ENCODE results near the gene URI1. TPM values are rescaled to one million over a fixed set of nuclear protein-coding genes. Genes with fewer than 3 reads are reported as not detected.
"Not testable (repeated sequence)": the region's sequence is repeated elsewhere in the genome, so short reads cannot be mapped to it uniquely, and the experiment has no call there.

URI1 gene
- total and polyA plus RNA-seq, 4 donors: 21.5 to 60.8 (median 32.5) TPM

- Histone ChIP-seq H3K36me3 (ENCODE audit: control insufficient read depth in 4 of 4, insufficient read depth in 4 of 4, low read length in 4 of 4) (no peaks in the 10 kb centered on the region), H3K4me3 (no peak overlapping the region), H3K4me1 (ENCODE audit: control insufficient read depth in 5 of 5, insufficient read depth in 5 of 5, low read length in 5 of 5) (peaks cover 0 to 28% (median 16%) of the 10 kb centered on the region in 5 donors), H3K9ac (ENCODE audit: insufficient read depth in 1 of 2, low read length in 2 of 2) (peak overlapping the region in 1 of 2 donors; percentile 50), H3K27ac (ENCODE audit: low read depth in 1 of 2, low read length in 1 of 2) (no peak overlapping the region), H3K9me3 (ENCODE audit: control insufficient read depth in 4 of 4, insufficient read depth in 3 of 4, low read length in 3 of 4) (no peaks in the 10 kb centered on the region), H3K27me3 (ENCODE audit: control insufficient read depth in 3 of 3, insufficient read depth in 3 of 3, low read length in 2 of 3) (peaks cover 0 to 2% (median 0%) of the 10 kb centered on the region in 3 donors)
- TF ChIP-seq CTCF (IDR thresholded peaks at IDR 0.05; ENCODE audit: control extremely low read depth, extremely low read depth): no peak
- ATAC-seq (ENCODE audit: insufficient read depth, low FRiP score) (no peak), DNase-seq (no peak)
- 81 to 89% methylated on average over 1 of the region's 1 CpG for WGBS, 2 donors
Observed at GRCh38 chr19:29945017-29945416, 3.0 kb downstream of the URI1 start.

- WGBS, 2 donors: 57 to 66% methylated on average over 4 of the region's 4 CpGs
- Histone ChIP-seq H3K9ac (ENCODE audit: insufficient read depth in 1 of 2, low read length in 2 of 2) (peak overlapping the region in 1 of 2 donors; percentile 50), H3K4me1 (ENCODE audit: control insufficient read depth in 5 of 5, insufficient read depth in 5 of 5, low read length in 5 of 5) (peaks cover 0 to 28% (median 16%) of the 10 kb centered on the region in 5 donors)
Observed at GRCh38 chr19:29945433-29945832, 3.4 kb downstream of the URI1 start.

GRCh38 chr19:29946645-29947044 lies 4.6 kb downstream of the URI1 start:
- no peak overlapping the region for H3K27ac ChIP-seq (ENCODE audit: low read depth in 1 of 2, low read length in 1 of 2)
- DNase-seq (no peak), ATAC-seq (ENCODE audit: insufficient read depth, low FRiP score) (no peak)
- TF ChIP-seq CTCF (IDR thresholded peaks at IDR 0.05; ENCODE audit: control extremely low read depth, extremely low read depth): no peak
- H3K9ac ChIP-seq (ENCODE audit: insufficient read depth in 1 of 2, low read length in 2 of 2): no peak overlapping the region
- peaks cover 0 to 26% (median 14%) of the 10 kb centered on the region in 5 donors for H3K4me1 ChIP-seq (ENCODE audit: control insufficient read depth in 5 of 5, insufficient read depth in 5 of 5, low read length in 5 of 5)
- no peak overlapping the region for H3K4me3 ChIP-seq
- no peaks in the 10 kb centered on the region for H3K27me3 ChIP-seq (ENCODE audit: control insufficient read depth in 3 of 3, insufficient read depth in 3 of 3, low read length in 2 of 3)
- H3K9me3 ChIP-seq (ENCODE audit: control insufficient read depth in 4 of 4, insufficient read depth in 3 of 4, low read length in 3 of 4): no peaks in the 10 kb centered on the region
- H3K36me3 ChIP-seq (ENCODE audit: control insufficient read depth in 4 of 4, insufficient read depth in 4 of 4, low read length in 4 of 4): no peaks in the 10 kb centered on the region
- whole genome bisulfite sequencing, 2 donors: 78 to 90% methylated on average over 2 of the region's 2 CpGs

More at GRCh38 chr19:29945433-29945832, 3.4 kb downstream of the URI1 start:
- no peak for DNase-seq
- H3K36me3 ChIP-seq (ENCODE audit: control insufficient read depth in 4 of 4, insufficient read depth in 4 of 4, low read length in 4 of 4): no peaks in the 10 kb centered on the region
- H3K4me3 ChIP-seq: no peak overlapping the region
- TF ChIP-seq CTCF (IDR thresholded peaks at IDR 0.05; ENCODE audit: control extremely low read depth, extremely low read depth): no peak
- no peak overlapping the region for H3K27ac ChIP-seq (ENCODE audit: low read depth in 1 of 2, low read length in 1 of 2)
- no peak for ATAC-seq (ENCODE audit: insufficient read depth, low FRiP score)
- H3K9me3 ChIP-seq (ENCODE audit: control insufficient read depth in 4 of 4, insufficient read depth in 3 of 4, low read length in 3 of 4): no peaks in the 10 kb centered on the region
- H3K27me3 ChIP-seq (ENCODE audit: control insufficient read depth in 3 of 3, insufficient read depth in 3 of 3, low read length in 2 of 3): peaks cover 0 to 2% (median 0%) of the 10 kb centered on the region in 3 donors

DNA sequence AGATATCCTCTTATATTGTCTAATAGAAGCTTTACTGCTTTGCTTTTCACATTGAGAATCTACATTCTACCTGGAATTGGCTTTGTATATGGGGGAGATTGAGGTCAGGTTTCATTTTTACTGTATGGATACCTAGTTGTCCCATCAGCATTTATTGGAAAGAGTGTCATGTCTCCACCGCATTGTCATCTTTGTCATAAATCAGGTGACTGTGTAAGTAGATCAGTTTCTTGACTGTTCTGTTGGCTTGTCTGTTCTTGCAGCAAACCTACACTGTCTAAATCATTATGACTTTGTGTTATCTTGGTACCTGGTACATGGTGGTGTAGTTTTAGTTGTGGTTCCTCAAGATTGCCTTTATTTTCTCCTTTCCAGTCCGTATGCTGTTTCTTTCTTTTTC lies 5.8 kb downstream of the URI1 start:
- DNase-seq (no peak), ATAC-seq (ENCODE audit: insufficient read depth, low FRiP score) (no peak)
- TF ChIP-seq CTCF (IDR thresholded peaks at IDR 0.05; ENCODE audit: control extremely low read depth, extremely low read depth): no peak
- WGBS, 2 donors: 90 to 96% methylated on average over 2 of the region's 2 CpGs
- no peaks in the 10 kb centered on the region for H3K36me3 ChIP-seq (ENCODE audit: control insufficient read depth in 4 of 4, insufficient read depth in 4 of 4, low read length in 4 of 4)
- peaks cover 0 to 25% (median 14%) of the 10 kb centered on the region in 5 donors for H3K4me1 ChIP-seq (ENCODE audit: control insufficient read depth in 5 of 5, insufficient read depth in 5 of 5, low read length in 5 of 5)
- no peak overlapping the region for H3K27ac ChIP-seq (ENCODE audit: low read depth in 1 of 2, low read length in 1 of 2)
- H3K9me3 ChIP-seq (ENCODE audit: control insufficient read depth in 4 of 4, insufficient read depth in 3 of 4, low read length in 3 of 4): no peaks in the 10 kb centered on the region
- H3K27me3 ChIP-seq (ENCODE audit: control insufficient read depth in 3 of 3, insufficient read depth in 3 of 3, low read length in 2 of 3): no peaks in the 10 kb centered on the region
- no peak overlapping the region for H3K9ac ChIP-seq (ENCODE audit: insufficient read depth in 1 of 2, low read length in 2 of 2)
- no peak overlapping the region for H3K4me3 ChIP-seq

DNA sequence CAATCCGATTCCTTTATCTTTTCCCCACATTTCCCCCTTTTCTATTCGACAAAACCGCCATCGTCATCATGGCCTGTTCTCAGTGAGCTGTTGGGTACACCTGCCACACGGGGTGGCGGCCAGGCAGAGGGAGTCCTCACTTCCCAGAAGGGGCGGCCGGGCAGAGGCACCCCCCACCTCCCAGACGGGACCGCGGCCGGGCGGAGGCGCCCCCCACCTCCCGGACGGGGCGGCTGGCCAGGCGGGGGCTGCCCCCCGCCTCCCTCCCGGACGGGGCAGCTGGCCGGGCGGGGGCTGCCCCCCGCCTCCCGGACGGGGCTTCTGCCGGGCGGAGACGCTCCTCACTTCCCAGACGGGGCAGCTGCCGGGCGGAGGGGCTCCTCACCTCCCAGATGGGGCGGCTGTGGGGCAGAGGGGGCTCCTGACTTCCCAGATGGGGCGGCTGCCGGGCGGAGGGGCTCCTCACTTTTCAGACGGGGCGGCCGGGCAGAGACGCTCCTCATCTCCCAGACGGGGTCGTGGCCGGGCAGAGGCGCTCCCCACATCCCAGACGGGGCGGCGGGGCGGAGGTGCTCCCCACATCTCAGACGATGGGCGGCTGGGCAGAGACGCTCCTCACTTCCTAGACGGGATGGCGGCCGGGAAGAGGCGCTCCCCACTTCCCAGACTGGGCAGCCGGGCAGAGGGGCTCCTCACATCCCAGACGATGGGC lies 6.9 kb downstream of the URI1 start:
- H3K9ac ChIP-seq (ENCODE audit: insufficient read depth in 1 of 2, low read length in 2 of 2); H3K27ac ChIP-seq (ENCODE audit: low read depth in 1 of 2, low read length in 1 of 2); DNase-seq; H3K36me3 ChIP-seq (ENCODE audit: control insufficient read depth in 4 of 4, insufficient read depth in 4 of 4, low read length in 4 of 4); H3K9me3 ChIP-seq (ENCODE audit: control insufficient read depth in 4 of 4, insufficient read depth in 3 of 4, low read length in 3 of 4); ATAC-seq (ENCODE audit: insufficient read depth, low FRiP score); H3K4me3 ChIP-seq; H3K27me3 ChIP-seq (ENCODE audit: control insufficient read depth in 3 of 3, insufficient read depth in 3 of 3, low read length in 2 of 3): not testable (repeated sequence)
- peaks cover 0 to 21% (median 14%) of the 10 kb centered on the region in 5 donors for H3K4me1 ChIP-seq (ENCODE audit: control insufficient read depth in 5 of 5, insufficient read depth in 5 of 5, low read length in 5 of 5)
- 95% methylated on average over 43 to 57 of the region's 57 CpGs for WGBS, 2 donors
